SH-SY5Y (cell line): ENCODE results near the gene PHLDA2.

ENCODE experiments used
- GATA2 ChIP-seq: IDR thresholded peaks from 2 replicates; pipeline ENCODE4 v1.6.1; 2011; ENCODE audit warnings: mild to moderate bottlenecking, low read depth, low read length
- GATA3 ChIP-seq: IDR thresholded peaks from 2 replicates; pipeline ENCODE4 v1.6.1; 2011; ENCODE audit warnings: low read depth, mild to moderate bottlenecking, low read length, moderate library complexity

- no peak for TF ChIP-seq GATA3
- no peak for TF ChIP-seq GATA2
Observed at GRCh38 chr11:2963761-2964160, 34.5 kb upstream of the PHLDA2 start.
